ENCODE measurements around the gene MRPL49. TPM values are rescaled to one million over a fixed set of nuclear protein-coding genes. Genes with fewer than 3 reads are reported as not detected.

MRPL49 gene
- total RNA-seq, 1 donor from 2014 or later = 38.8 TPM

- no peaks in the 10 kb centered on the region for H3K9me3 Mint-ChIP-seq (ENCODE audit: low read depth)
- DNase-seq (ENCODE audit: low spot score, unreplicated experiment) = no peak
- H3K27ac Mint-ChIP-seq = no peak overlapping the region
- peaks cover 20% of the 10 kb centered on the region for H3K4me1 Mint-ChIP-seq (ENCODE audit: low read depth)
- H3K4me3 Mint-ChIP-seq (ENCODE audit: low read depth) = no peak overlapping the region
- H3K36me3 Mint-ChIP-seq (ENCODE audit: insufficient read depth) = peaks cover 4% of the 10 kb centered on the region
- H3K27me3 Mint-ChIP-seq = no peaks in the 10 kb centered on the region
- no peak for TF ChIP-seq CTCF (IDR thresholded peaks at IDR 0.05; ENCODE audit: unreplicated experiment)
Measured at GRCh38 chr11:65131417-65131776, 9.3 kb downstream of the MRPL49 start.

GRCh38 chr11:65131895-65132237 lies 9.7 kb downstream of the MRPL49 start:
- DNase-seq (ENCODE audit: low spot score, unreplicated experiment) = no peak
- no peaks in the 10 kb centered on the region for H3K27me3 Mint-ChIP-seq
- peaks cover 20% of the 10 kb centered on the region for H3K4me1 Mint-ChIP-seq (ENCODE audit: low read depth)
- H3K27ac Mint-ChIP-seq = no peak overlapping the region
- H3K4me3 Mint-ChIP-seq (ENCODE audit: low read depth) = no peak overlapping the region
- peaks cover 4% of the 10 kb centered on the region for H3K36me3 Mint-ChIP-seq (ENCODE audit: insufficient read depth)
- no peak for TF ChIP-seq CTCF (IDR thresholded peaks at IDR 0.05; ENCODE audit: unreplicated experiment)
- no peaks in the 10 kb centered on the region for H3K9me3 Mint-ChIP-seq (ENCODE audit: low read depth)

- Mint-ChIP-seq H3K4me3 (ENCODE audit: low read depth) (peak overlapping the region; percentile 98), H3K27ac (peak overlapping the region; percentile 41), H3K36me3 (ENCODE audit: insufficient read depth) (peaks cover 4% of the 10 kb centered on the region), H3K27me3 (no peaks in the 10 kb centered on the region), H3K4me1 (ENCODE audit: low read depth) (peaks cover 20% of the 10 kb centered on the region), H3K9me3 (ENCODE audit: low read depth) (no peaks in the 10 kb centered on the region)
- DNase-seq (ENCODE audit: low spot score, unreplicated experiment) = no peak
- no peak for TF ChIP-seq CTCF (IDR thresholded peaks at IDR 0.05; ENCODE audit: unreplicated experiment)
Measured at GRCh38 chr11:65132238-65132987, 10.3 kb downstream of the MRPL49 start.

- no peaks in the 10 kb centered on the region for H3K9me3 Mint-ChIP-seq (ENCODE audit: low read depth)
- H3K4me3 Mint-ChIP-seq (ENCODE audit: low read depth) = peak overlapping the region; percentile 98
- H3K36me3 Mint-ChIP-seq (ENCODE audit: insufficient read depth) = peaks cover 4% of the 10 kb centered on the region
- H3K27ac Mint-ChIP-seq = peak overlapping the region; percentile 100
- H3K27me3 Mint-ChIP-seq = no peaks in the 10 kb centered on the region
- no peak for DNase-seq (ENCODE audit: low spot score, unreplicated experiment)
- peaks cover 20% of the 10 kb centered on the region for H3K4me1 Mint-ChIP-seq (ENCODE audit: low read depth)
- no peak for TF ChIP-seq CTCF (IDR thresholded peaks at IDR 0.05; ENCODE audit: unreplicated experiment)
Measured at GRCh38 chr11:65132988-65133700, 11.0 kb downstream of the MRPL49 start.

- peaks cover 4% of the 10 kb centered on the region for H3K36me3 Mint-ChIP-seq (ENCODE audit: insufficient read depth)
- H3K9me3 Mint-ChIP-seq (ENCODE audit: low read depth) = no peaks in the 10 kb centered on the region
- peaks cover 20% of the 10 kb centered on the region for H3K4me1 Mint-ChIP-seq (ENCODE audit: low read depth)
- H3K27me3 Mint-ChIP-seq = no peaks in the 10 kb centered on the region
- H3K27ac Mint-ChIP-seq = peak overlapping the region; percentile 100
- DNase-seq (ENCODE audit: low spot score, unreplicated experiment) = no peak
- no peak for TF ChIP-seq CTCF (IDR thresholded peaks at IDR 0.05; ENCODE audit: unreplicated experiment)
- H3K4me3 Mint-ChIP-seq (ENCODE audit: low read depth) = peak overlapping the region; percentile 98
Measured at GRCh38 chr11:65133724-65134123, 11.6 kb downstream of the MRPL49 start.

All from progenitor cell of endocrine pancreas (in vitro differentiated cells).